Measurements from ENCODE around the gene GSG1L. TPM values are rescaled to one million over a fixed set of nuclear protein-coding genes. Genes with fewer than 3 reads are reported as not detected.
"Not testable (repeated sequence)": the region's sequence is repeated elsewhere in the genome, so short reads cannot be mapped to it uniquely, and the experiment has no call there.

The GSG1L gene
- total RNA-seq, 1 donor from 2014 or later: not detected

DNA sequence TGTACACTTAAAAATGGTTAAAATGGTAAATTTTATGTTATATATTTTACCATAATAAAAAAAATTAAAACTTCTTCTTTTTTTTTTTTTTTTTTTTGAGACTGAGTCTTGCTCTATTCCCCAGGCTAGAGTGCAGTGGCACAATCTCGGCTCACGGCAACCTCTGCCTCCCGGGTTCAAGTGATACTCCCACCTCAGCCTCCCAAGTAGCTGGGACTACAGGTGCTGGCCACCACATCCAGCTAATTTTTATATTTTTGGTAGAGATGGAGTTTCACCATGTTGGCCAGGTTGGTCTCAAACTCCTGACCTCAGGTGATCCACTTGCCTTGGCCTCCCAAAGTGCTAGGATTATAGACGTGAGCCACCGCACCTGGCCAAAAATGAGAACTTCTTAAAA lies 121.4 kb downstream of the GSG1L start:
- DNase-seq: not testable (repeated sequence)

DNA sequence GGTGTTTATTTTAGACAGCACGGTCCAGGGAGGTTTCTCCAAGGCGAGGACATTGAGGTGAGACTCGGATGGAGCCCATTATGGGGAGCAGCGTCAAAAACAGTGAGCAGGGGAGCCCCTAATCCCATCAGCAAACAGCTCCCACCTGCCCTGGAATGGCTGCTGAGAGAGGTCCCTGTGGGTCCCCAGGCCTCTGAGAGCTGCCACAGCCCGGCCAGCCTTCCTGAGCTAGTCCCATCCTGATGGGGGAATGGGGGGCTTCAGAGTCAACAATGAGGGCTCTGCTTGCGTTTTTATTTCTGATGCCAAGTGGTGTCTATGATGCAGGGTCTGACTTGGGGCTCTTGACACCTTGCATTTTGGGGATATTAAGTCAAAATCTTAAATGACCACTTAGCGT lies 128.4 kb downstream of the GSG1L start:
- no peak for DNase-seq

DNA sequence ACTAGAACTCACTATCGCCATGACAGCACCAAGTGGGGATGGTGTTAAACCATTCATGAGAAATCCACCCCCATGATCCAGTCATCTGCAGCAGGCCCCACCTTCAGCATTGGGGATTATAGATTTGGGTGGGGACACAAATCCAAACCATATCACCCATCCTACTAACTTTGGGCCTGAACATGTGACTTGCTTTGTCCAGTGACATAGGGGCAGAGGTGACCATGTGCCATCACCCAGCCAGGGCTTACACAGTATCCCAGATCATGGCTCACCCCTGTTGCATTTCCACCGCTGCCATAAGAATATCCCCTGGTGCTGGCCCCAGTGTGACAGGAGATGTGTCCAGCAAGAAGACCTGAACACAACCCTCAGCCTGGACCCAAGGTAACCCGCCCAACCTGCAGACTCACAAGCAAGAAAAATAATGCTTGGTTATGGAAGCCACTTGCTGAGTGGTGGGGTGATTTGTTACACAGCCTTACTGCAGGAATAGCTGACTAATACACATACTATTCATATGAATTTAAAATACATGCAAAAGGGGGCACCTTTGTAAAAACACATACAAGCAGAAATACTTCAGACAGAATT lies 130.9 kb downstream of the GSG1L start:
- DNase-seq: no peak

DNA sequence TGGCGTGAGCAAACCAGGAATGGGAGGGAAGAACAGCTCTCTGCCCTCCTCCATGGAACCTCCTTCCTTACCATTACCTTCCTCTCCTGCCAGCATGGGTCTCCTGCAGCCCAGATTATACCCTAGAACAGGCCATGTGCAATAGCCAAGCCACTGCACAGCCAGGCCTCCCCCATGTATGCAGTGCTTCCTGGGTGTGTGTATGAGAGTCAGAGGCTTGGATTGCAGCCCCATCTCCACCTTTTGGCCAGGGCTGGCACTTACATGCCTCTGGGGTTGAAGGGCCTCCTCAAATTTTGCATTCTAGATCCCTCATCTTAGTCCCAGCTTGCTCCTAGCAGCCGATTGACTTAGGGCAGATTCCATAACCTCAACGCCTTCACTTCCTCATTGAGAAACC lies 133.7 kb downstream of the GSG1L start:
- no peak for DNase-seq

DNA sequence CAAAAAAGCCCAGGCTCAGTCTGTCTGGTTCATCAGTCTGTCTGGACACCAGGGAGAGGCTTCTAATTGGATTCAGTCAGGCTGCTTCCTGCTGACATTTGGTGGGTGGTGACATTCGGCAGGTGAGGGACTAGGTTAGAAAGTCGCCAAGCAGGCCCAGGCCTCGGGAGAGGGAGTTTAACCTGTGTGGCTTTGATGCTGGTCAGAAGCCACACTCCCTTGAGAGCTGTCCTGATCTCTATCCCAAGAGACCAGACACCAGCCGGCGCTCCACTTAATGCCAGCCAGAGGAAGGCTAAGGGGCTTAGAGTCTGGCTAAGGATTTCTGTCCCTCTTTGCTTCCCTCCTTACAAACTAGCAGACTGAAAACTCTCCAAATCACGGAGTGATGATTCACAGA lies 135.0 kb downstream of the GSG1L start:
- no peak for DNase-seq

DNA sequence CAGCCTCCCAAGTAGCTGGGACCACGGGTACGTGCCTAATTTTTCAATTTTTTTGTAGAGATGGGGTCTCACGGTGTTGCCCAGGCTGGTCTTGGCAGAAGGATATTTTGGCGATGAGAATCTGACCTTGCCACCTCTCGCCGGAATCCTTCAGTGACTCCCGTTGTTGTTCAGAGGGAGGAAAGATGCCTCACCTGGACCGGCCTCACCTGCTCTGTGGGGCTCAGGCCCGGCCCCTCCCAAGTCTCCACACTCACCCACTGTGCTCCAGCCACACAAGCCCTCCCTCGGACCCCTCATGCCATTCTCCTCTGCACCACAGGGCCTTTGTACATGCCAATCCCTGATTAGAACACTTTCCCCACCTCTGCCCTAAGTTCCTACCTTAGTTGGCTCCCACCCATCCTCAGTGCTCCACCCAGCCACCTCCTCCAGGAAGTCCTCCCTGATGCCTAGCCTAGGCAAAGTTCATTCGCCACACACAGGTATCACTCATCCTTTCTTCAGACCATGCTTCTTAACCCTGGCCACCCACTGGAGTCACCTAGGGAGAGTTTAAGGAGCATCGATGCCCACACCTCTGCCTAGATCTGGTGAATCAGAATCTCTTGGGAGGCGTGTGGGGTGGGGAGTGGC lies 136.1 kb downstream of the GSG1L start:
- DNase-seq: no peak

DNA sequence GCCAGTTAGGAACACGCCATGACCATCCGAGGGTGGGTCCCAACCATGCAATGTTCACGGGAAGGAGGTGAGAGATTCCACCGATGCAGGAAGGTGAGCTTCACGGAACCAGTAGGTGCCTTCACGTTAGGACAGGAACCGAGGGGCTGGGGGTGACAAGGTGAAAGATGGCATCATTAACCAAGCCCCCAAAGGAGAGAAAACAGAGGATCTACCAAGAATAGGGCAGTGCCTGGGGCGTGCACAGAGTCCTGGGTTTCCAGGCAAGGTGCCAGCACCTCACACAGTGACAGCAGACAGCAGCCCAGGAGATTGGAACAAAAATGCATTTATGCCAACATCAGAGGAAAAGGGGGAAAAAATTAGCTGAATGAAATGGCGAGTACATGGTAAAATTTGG lies 137.9 kb downstream of the GSG1L start:
- no peak for DNase-seq

DNA sequence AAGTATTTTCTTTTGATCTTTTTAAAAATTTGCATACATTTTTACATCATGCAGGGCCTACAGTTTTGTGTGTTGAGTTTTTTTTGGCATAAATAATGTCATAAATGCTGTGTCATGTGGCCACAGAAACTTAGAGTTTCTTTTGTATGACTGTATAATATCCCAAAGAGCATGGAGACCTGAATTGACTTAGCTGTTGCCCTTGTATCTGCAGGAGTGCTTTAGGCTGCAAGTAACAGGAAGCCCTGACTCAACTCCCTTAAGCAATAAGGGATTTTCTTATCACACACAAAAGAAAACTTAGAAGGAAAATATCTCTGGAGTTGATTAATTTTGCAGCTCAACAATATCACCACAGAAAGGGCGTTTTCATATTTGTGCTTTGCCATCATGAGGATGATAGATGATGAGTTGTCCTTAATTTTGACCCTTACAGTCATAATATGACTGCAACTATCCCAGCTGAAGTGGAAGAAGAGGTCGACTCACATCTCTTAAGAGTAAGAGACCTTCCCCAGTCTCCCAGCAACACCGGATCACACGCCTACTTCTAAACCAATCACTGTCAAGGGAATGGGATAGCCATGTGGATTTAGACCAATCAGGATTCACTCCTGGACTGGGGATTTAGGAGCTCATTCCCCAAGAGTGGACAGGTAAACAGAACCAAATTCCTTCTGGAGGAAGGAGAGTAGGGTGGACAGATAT lies 138.9 kb downstream of the GSG1L start:
- DNase-seq: no peak

DNA sequence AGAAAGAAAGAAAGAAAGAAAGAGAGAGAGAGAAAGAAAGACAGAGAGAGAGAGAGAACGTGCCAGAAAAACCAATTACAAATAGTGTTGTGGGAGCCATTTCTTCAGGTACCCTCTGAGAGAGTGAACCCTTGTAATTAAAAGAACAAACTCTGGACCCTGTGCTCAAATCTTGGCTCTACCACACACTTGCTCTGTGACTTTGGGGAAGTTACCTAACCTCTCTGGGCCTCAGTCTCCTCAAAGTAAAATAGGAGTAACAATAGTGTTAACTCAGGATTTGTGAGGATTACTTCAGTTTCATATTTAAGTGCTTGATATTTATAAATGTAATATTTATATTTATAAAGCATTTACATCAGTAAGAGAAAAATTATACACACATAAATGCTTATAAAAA lies 139.8 kb downstream of the GSG1L start:
- no peak for DNase-seq

DNA sequence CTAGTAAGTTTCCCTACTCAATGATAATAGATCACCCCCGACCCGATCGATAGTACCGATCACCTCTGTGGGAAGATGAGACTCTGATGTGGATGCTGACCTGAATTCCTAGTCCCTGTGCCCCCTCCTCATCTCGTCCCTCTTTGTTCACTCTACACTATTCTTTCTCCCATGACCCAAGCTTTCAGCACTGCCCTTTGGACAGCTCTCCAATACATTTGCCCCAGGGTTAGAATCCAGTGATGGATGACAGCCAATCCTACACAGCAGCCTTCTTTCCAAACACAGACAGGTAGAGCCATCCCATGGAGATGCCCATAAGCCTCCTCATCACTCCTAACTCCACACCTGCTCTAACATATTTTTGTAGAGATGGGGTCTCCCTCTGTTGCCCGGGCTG lies 141.1 kb downstream of the GSG1L start:
- DNase-seq: peak; percentile 4

DNA sequence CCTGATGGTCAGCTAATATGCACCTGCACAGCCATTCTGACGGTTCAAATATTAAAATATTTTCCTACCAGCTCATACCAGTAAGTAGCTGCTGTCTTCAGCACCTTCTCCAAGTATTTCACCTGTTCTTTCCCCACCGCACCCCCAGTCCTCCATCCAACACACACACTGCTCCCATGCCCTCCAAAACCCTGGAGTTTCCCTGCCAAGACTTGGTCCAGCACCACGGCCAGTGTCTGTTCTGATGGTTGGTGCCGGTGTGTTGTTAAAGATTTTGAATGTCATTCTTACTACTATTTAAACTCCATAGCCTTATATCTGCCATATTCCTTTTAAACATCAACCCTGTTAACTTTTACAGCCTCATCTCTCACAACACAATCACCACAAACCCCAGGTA lies 142.4 kb downstream of the GSG1L start:
- DNase-seq: no peak

DNA sequence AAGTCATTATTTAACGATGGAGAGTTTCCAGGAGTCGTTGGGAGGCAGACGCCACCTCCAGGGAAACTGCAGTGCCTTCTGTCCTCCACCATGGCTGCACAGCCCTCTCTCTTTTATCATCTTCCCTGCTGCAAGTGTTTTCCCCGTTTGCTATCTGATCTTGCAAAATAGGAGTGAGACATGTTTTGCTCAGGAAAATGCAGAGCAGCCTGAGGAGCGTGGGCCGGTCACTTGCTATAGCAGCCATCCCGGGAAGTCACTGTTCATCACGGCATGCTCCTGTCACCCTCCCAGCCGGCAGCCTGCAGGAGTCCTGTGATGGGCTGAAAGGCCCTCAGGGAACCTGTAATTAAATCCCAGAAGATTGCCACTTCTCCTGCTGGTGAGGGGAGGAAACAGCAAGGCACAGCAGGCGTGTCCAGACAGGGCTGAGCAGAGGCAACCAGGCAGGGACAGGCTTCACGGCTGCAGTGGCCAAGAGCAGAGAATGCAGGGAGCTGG lies 143.1 kb downstream of the GSG1L start:
- DNase-seq: peak; percentile 3

DNA sequence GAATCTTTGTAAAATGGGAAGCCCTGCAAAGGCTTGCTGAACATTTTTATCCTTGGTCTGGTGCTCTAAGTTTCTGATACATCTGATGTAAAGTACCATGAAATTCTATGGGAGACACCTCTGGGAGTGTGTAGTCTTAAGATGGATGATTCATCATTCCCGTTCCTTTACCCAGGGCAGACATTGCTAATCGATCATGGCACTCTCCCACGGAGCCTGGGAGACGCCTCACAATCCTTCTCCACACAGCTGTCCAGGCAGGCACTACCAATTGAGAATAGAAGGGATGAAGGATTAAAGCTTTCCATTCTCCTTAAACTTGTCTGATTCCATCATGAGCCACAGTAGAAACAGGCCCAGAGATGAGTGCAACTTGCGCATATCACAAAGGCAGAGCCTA lies 144.8 kb downstream of the GSG1L start:
- no peak for DNase-seq

DNA sequence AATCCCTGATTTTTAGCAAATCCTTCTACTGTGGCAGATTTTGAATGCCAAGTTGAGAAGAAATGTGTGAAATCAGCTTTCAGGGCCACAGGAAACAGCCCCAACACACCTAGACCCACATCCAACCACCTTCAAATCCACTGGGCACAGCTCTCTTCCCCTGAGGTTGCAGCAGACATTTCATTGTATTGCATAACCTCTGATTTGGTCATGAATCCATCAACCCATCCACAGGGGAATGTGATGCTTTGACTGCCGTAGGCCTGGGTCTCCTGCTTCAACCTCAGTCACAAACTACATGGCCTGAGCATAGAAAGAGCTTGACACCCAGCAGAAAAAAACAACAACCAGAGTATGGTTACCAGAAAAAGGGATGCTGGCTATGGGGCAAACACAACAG lies 145.6 kb downstream of the GSG1L start:
- no peak for DNase-seq

DNA sequence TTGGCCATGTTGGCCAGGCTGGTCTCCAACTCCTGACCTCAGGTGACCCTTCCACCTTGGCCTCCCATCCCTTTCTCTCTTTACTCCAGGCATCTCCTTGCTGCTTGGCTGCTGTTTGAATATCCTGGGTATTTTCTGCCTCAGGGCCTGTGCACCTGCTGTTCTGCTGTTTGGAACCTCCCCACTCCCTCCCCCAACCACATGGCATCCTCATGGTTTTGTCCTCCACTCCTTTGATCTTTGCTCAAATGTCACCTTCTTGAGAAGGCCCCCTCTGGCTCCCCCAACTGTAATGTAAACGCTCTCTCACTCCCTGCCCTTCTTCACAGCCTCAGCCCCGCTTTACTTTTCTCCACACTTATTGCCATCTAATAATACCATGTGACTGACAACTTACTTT lies 152.0 kb downstream of the GSG1L start:
- no peak for DNase-seq

DNA sequence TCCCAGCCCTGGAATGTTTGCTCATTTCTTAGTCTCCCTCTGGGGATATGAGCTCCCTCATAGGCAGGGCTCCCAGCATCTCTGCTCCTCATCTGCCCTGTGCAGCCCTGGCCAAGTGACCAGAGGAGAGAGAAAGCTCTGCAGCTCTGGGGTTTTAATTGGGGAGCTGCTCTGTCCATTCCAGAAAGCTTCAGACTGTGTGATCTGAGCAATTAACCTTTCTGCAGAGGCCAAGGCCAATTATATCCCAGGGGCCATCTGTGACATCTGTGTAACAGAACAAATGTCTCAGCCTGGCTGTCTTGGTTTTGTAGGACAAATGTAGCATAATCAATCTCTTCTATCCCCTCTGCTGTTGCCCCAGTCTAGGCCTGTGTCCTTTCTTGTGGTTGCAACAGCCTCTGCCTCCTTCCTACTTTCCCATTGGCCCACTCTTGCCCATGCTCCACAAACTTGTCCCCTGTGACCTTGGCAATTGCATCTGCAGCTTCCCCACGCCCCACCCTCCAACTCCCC lies 156.0 kb downstream of the GSG1L start:
- no peak for DNase-seq

DNA sequence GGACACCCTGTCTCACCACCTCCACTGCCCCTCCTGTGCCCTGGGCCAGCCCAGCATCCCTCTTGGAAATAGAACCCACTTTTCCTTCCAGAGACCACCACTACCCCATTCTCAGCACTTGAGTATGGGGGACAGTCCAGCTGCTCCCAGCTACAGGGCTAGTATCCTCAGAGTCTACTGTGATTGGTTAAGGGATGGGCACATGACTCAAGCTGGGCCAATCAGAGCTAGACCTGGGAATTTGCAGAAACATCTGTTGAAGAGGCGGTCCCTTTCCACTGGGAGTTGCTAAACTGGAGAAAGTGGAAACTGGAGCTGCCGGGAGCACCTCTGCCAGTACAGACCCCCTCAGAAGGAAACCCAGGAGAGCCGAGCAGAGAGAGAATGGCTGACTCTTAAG lies 156.6 kb downstream of the GSG1L start:
- DNase-seq: no peak

DNA sequence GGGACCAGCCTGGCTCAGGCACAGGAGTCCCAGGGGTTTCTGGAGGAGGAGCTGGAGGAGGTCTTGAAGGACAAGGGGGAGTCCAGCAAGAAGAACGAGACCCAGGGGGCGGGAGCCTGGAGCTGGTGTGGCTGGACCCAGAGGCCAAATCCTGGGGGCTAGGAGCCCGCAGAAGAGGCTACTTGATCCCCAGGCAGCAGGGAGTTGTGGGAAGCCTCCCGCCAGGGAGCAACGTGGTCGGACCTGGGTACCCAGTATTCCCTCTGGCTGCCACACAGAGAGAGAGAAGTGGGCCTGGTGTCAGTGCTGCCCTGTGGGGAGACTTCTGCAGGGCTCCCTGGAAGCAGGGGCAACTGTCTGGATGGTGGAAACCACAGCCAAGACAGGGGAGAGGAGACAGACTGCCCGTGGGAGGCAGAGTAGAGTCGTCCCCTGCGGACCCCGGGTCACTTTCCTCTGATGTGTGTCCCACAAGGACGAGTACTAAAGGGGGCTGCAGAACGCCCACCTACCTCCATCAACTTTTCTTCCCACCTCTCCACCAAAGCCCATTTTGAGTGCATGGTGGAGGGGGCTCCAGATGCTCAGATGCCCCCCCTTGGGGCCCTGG lies 160.4 kb downstream of the GSG1L start:
- DNase-seq: no peak

DNA sequence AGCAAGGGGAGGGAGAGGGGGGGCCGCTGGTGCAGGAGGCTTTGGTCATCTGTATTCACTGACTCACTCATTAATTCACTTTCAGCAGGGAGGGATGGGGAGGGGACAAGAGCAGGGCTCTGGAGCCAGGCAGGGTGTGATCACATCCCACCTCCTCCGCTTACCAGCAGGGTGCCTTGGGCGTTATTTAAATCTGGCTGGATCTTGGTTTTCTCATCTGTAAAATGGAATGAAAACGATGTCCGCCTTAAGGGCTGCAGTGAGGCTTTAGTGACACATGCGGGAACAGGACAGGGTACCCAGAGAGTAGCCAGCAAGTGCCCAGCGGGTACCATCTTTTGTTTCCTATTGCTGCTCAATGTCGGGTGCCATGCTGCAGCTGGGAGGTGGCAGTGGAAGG lies 161.0 kb downstream of the GSG1L start:
- DNase-seq: no peak

DNA sequence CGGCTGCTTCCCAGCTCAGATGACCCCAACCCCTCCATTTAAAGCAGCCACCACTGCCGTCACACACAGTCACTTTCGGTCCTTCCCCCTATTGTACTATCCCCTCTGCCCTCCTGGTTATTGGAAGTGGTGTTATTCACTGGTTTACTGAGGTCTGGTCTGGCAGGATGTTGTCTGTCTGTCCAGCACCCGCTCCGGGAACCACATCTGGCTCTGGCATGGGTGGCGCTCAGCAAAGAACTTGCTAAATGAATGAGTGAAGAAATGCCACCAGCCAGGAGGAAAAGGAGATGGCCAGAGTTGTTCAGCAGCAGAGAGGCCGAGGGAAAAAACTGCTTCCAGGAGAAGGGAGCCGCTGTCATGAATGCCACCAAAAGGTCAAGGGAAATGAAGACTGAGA lies 161.6 kb downstream of the GSG1L start:
- DNase-seq: no peak

DNA sequence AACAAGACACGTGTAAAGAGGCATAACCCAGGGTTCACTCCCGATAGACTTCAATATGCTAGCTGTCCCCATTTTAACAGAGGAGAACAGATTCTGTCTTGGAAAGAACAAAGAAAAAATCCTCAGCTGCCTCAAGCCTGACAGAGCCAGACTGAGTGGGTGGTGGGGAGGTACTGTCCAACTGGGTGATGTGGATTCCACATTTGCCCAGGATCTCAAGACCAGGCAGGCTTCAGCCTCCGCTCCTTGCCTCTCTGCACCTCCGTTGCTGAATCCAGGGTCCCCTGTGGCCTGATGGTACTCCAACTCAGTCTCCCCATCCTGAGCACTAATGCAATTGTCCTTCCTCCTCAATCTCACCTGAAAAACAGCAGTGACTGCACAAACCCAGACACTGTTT lies 163.8 kb downstream of the GSG1L start:
- DNase-seq: no peak

DNA sequence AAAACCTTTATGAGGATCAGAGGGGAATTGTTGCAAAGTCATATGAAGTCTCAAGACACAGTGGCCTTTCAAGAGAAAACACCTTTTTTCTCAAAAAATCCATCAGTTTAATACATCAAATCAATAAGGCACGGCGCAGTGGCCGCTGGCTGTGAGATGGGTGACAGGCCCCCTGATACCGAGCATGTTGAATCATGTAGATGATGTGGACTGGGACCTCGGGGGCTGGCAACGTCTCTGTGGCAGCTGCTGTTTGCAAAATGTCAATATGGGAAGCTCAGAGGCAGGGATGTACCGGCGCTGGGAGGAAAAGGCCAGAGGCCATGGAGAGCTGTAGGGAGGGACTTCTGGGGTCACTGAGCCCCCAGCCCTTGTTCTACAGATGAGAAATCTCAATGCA lies 169.1 kb downstream of the GSG1L start:
- no peak for DNase-seq

DNA sequence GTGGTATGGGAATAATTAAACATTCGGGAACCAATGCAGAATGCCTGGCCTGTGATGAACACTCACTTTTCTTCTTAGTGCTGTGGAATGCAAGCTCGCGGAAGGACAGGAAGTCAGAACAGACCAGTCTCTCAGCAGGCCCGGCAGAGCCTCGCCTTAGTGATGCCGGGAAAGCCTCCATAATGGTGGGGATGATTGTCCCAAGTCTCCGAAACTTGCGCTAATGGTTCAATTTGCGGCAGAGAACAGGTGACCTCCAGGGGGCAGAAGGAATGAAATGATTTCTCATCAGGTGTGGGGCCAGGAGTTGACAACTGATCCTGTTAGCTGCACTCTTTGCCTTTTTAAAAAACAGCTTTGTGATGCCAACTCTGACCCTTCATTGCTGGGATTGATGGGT lies 170.6 kb downstream of the GSG1L start:
- DNase-seq: peak; percentile 4

DNA sequence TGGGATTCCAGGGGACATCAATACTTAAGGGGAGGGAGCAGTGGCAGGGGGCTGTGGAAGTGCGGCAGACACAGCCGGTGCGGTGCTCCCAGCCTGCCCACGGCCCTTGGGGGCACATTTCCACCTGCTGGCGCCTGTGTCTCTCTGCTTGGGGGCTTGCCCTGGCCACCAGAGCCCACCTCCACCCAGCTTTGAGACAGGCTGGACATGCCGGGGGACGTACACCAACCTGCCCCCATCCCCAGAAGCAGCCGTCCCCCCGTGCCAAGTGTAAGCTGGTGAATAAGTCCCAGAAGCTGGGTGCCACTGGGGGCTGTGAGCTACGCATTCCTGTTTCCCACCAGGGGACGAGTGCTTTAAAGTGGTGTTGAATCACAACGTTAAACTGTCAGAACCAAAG lies 172.6 kb downstream of the GSG1L start:
- no peak for DNase-seq

All from dermis blood vessel endothelial cell (primary cell).